ENCODE data around the gene ZDHHC20.

Gene ZDHHC20

GRCh38 chr13:21483748-21484147 lies 24.6 kb upstream of the ZDHHC20 start:
- 0 out of 2 replicates have a peak, but pooled peaks cover 2% of the 10 kb centered on the region for H3K4me1 ChIP-seq (ENCODE audit: low read length)

GRCh38 chr13:21481359-21481758 lies 22.3 kb upstream of the ZDHHC20 start:
- Histone ChIP-seq H3K4me2 (ENCODE audit: low read length) (no peak overlapping the region), H2AFZ (ENCODE audit: low read depth, low read length) (no peak overlapping the region)

More at GRCh38 chr13:21483748-21484147, 24.6 kb upstream of the ZDHHC20 start:
- peaks cover 10% of the 10 kb centered on the region; the same call in 1 of the 2 replicates for H3K9me3 ChIP-seq (ENCODE audit: insufficient read depth, low read length)
- H3K27me3 ChIP-seq (ENCODE audit: low read depth, low read length), result no peaks in the 10 kb centered on the region
- H3K36me3 ChIP-seq (replicated peaks; ENCODE audit: low read depth, low read length), result peaks cover 8% of the 10 kb centered on the region
- no peak overlapping the region for H3K4me3 ChIP-seq (ENCODE audit: low read length)
- H2AFZ ChIP-seq (ENCODE audit: low read depth, low read length), result no peak overlapping the region
- TF ChIP-seq EZH2phosphoT487 (IDR thresholded peaks at IDR 0.05; ENCODE audit: low read depth) (no peak), CTCF (IDR thresholded peaks at IDR 0.05; ENCODE audit: low read depth, low read length) (no peak)
- H4K20me1 ChIP-seq (ENCODE audit: insufficient read depth, low read length), result no peaks in the 10 kb centered on the region
- H3K79me2 ChIP-seq (ENCODE audit: low read length), result no peaks in the 10 kb centered on the region
- H3K4me2 ChIP-seq (ENCODE audit: low read length), result no peak overlapping the region
- no peak overlapping the region for H3K9ac ChIP-seq (ENCODE audit: low read length)
- no peak overlapping the region for H3K27ac ChIP-seq (ENCODE audit: low read length)

GRCh38 chr13:21478881-21479808 lies 20.0 kb upstream of the ZDHHC20 start:
- Histone ChIP-seq H3K4me1 (ENCODE audit: low read length) (0 out of 2 replicates have a peak, but pooled peaks cover 6% of the 10 kb centered on the region), H3K36me3 (replicated peaks; ENCODE audit: low read depth, low read length) (no peaks in the 10 kb centered on the region), H3K9me3 (ENCODE audit: insufficient read depth, low read length) (no peaks in the 10 kb centered on the region), H3K9ac (ENCODE audit: low read length) (no peak overlapping the region), H3K4me2 (ENCODE audit: low read length) (peak overlapping the region; percentile 58), H3K27me3 (ENCODE audit: low read depth, low read length) (no peaks in the 10 kb centered on the region), H2AFZ (ENCODE audit: low read depth, low read length) (peak overlapping the region; percentile 27), H3K27ac (ENCODE audit: low read length) (no peak overlapping the region), H3K4me3 (ENCODE audit: low read length) (peak overlapping the region; percentile 30), H3K79me2 (ENCODE audit: low read length) (no peaks in the 10 kb centered on the region), H4K20me1 (ENCODE audit: insufficient read depth, low read length) (no peaks in the 10 kb centered on the region)
- TF ChIP-seq CTCF (IDR thresholded peaks at IDR 0.05; ENCODE audit: low read depth, low read length) (peak; percentile 61), EZH2phosphoT487 (IDR thresholded peaks at IDR 0.05; ENCODE audit: low read depth) (no peak)

More at GRCh38 chr13:21481359-21481758, 22.3 kb upstream of the ZDHHC20 start:
- H3K4me1 ChIP-seq (ENCODE audit: low read length), result 0 out of 2 replicates have a peak, but pooled peaks cover 6% of the 10 kb centered on the region
- H3K36me3 ChIP-seq (replicated peaks; ENCODE audit: low read depth, low read length), result no peaks in the 10 kb centered on the region
- no peaks in the 10 kb centered on the region for H4K20me1 ChIP-seq (ENCODE audit: insufficient read depth, low read length)
- no peak overlapping the region for H3K27ac ChIP-seq (ENCODE audit: low read length)
- no peaks in the 10 kb centered on the region for H3K79me2 ChIP-seq (ENCODE audit: low read length)
- no peak overlapping the region for H3K4me3 ChIP-seq (ENCODE audit: low read length)
- H3K9me3 ChIP-seq (ENCODE audit: insufficient read depth, low read length), result peaks cover 2% of the 10 kb centered on the region; the same call in 1 of the 2 replicates
- no peak overlapping the region for H3K9ac ChIP-seq (ENCODE audit: low read length)
- H3K27me3 ChIP-seq (ENCODE audit: low read depth, low read length), result no peaks in the 10 kb centered on the region
- TF ChIP-seq CTCF (IDR thresholded peaks at IDR 0.05; ENCODE audit: low read depth, low read length) (no peak), EZH2phosphoT487 (IDR thresholded peaks at IDR 0.05; ENCODE audit: low read depth) (no peak)

GRCh38 chr13:21476893-21477472 lies 17.9 kb upstream of the ZDHHC20 start:
- Histone ChIP-seq H3K27me3 (ENCODE audit: low read depth, low read length) (no peaks in the 10 kb centered on the region), H3K36me3 (replicated peaks; ENCODE audit: low read depth, low read length) (no peaks in the 10 kb centered on the region), H3K4me2 (ENCODE audit: low read length) (peak overlapping the region; percentile 83), H3K9me3 (ENCODE audit: insufficient read depth, low read length) (no peaks in the 10 kb centered on the region), H4K20me1 (ENCODE audit: insufficient read depth, low read length) (no peaks in the 10 kb centered on the region), H3K4me3 (ENCODE audit: low read length) (peak overlapping the region; percentile 81), H3K79me2 (ENCODE audit: low read length) (no peaks in the 10 kb centered on the region), H3K4me1 (ENCODE audit: low read length) (0 out of 2 replicates have a peak, but pooled peaks cover 6% of the 10 kb centered on the region), H3K9ac (ENCODE audit: low read length) (peak overlapping the region; percentile 74), H2AFZ (ENCODE audit: low read depth, low read length) (peak overlapping the region; percentile 91), H3K27ac (ENCODE audit: low read length) (no peak overlapping the region)
- TF ChIP-seq CTCF (IDR thresholded peaks at IDR 0.05; ENCODE audit: low read depth, low read length), result peak; percentile 96
- no peak for TF ChIP-seq EZH2phosphoT487 (IDR thresholded peaks at IDR 0.05; ENCODE audit: low read depth)

Data from OCI-LY3 (cell line).